Lung (tissue), 12 donors: ENCODE measurements around the gene DGKB. TPM values are rescaled to one million over a fixed set of nuclear protein-coding genes. Genes with fewer than 3 reads are reported as not detected.

Source experiments
- ATAC-seq: fragments of 200-7000 bp; cut with Tn5 transposase; one replicate; pipeline ENCODE4 v1.9.1; 2020; ENCODE audit warnings: moderate number of reproducible peaks; ENCODE audit not compliant: insufficient read depth, low FRiP score
- DNase-seq, 3 donors: peaks; one replicate each; pipeline ENCODE4 v3.0.0-alpha.2; 2013 to 2017
- H3K27ac ChIP-seq, 2 donors: one replicate each; pipeline ENCODE4 v1.5.1; 2013; ENCODE audit warnings: mild to moderate bottlenecking in 2 of 2, moderate library complexity in 2 of 2, control low read depth in 1 of 2, inconsistent platforms in 1 of 2, low read depth in 1 of 2, low read length in 1 of 2
- H3K27me3 ChIP-seq, 3 donors: one replicate each; pipeline ENCODE4 v1.5.1; 2013; ENCODE audit warnings: low read length in 2 of 3; ENCODE audit not compliant: control insufficient read depth in 3 of 3, insufficient read depth in 3 of 3
- H3K36me3 ChIP-seq, 4 donors: one replicate each; pipeline ENCODE4 v1.5.1; 2013; ENCODE audit warnings: low read length in 4 of 4, mild to moderate bottlenecking in 1 of 4, moderate library complexity in 1 of 4; ENCODE audit not compliant: control insufficient read depth in 4 of 4, insufficient read depth in 4 of 4
- H3K4me1 ChIP-seq, 5 donors: one replicate each; pipeline ENCODE4 v1.5.1; 2013; ENCODE audit warnings: low read length in 5 of 5, mild to moderate bottlenecking in 2 of 5, moderate library complexity in 1 of 5; ENCODE audit not compliant: control insufficient read depth in 5 of 5, insufficient read depth in 5 of 5
- H3K4me3 ChIP-seq: one replicate; pipeline ENCODE4 v1.5.1; 2013; ENCODE audit warnings: mild to moderate bottlenecking, control low read depth, moderate library complexity
- H3K9ac ChIP-seq, 2 donors: one replicate each; pipeline ENCODE4 v1.5.1; 2013; ENCODE audit warnings: low read length in 2 of 2, control low read depth in 1 of 2; ENCODE audit not compliant: insufficient read depth in 1 of 2
- H3K9me3 ChIP-seq, 4 donors: one replicate each; pipeline ENCODE4 v1.5.1; 2013; ENCODE audit warnings: low read length in 3 of 4, mild to moderate bottlenecking in 1 of 4, moderate library complexity in 1 of 4; ENCODE audit not compliant: control insufficient read depth in 4 of 4, insufficient read depth in 3 of 4
- WGBS, 2 donors: extraction: QIAGEN DNeasy Blood & Tissue Kit; methylation state at CpG; one replicate each; pipeline ENCODE4 v1.1.7; 2013; 5-methylcytosine and 5-hydroxymethylcytosine counted together
- polyA plus RNA-seq, 2 donors: library from polyadenylated mRNA; stranded (reverse); fragments of 200-250 nt; gene quantifications; one replicate each; pipeline ENCODE4 v1.2.1, GENCODE V29; 2013
- total RNA-seq, 2 donors: library from RNA; depleted of rRNA in 1 of 2; stranded (reverse); fragments of >200 nt in 1 of 2; gene quantifications; one replicate each; pipeline ENCODE4 v1.2.1, GENCODE V29; 2014 to 2021
- TF ChIP-seq, protein P1 (sequence below): IDR thresholded peaks from 2 replicates; pipeline ENCODE4 v1.5.1; 2012; ENCODE audit warnings: mild to moderate bottlenecking; ENCODE audit errors: control extremely low read depth, extremely low read depth
- donor health status: control.
- donor health status: control.
- donor health status: Bipolar disorder and iron deficiency.
- donor health status: healthy.
- donor health status: DM: yes; HTN: yes; CAD: no.

Gene DGKB
- total and polyA plus RNA-seq, 4 donors = under 0.01 to 0.57 (median 0.06) TPM; not detected in 1

DNA sequence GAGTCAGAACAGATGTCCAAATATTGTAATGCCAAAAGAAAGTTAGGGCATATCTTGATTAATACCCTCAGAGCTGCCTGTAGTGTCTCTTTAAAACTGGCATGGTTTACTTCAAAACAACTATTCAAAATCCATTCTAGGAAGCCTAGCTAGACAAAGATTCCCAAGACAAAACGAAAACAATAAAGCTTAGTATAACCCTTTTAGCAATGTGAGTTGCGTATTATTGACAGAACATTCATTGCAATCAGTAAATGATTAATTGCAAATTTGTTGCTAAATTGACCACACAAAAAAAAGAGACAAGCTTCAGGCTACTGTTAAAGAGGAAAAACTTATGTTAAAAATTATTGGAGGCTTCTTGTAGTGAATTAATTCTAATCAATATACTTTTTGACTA, 406.9 kb downstream of the DGKB start:
- Histone ChIP-seq H3K27me3 (no peaks in the 10 kb centered on the region), H3K27ac (no peak overlapping the region), H3K36me3 (no peaks in the 10 kb centered on the region), H3K9ac (no peak overlapping the region), H3K4me1 (no peaks in the 10 kb centered on the region), H3K9me3 (no peaks in the 10 kb centered on the region), H3K4me3 (no peak overlapping the region)
- no peak for ATAC-seq
- DNase-seq = no peak
- TF ChIP-seq, protein P1, sequence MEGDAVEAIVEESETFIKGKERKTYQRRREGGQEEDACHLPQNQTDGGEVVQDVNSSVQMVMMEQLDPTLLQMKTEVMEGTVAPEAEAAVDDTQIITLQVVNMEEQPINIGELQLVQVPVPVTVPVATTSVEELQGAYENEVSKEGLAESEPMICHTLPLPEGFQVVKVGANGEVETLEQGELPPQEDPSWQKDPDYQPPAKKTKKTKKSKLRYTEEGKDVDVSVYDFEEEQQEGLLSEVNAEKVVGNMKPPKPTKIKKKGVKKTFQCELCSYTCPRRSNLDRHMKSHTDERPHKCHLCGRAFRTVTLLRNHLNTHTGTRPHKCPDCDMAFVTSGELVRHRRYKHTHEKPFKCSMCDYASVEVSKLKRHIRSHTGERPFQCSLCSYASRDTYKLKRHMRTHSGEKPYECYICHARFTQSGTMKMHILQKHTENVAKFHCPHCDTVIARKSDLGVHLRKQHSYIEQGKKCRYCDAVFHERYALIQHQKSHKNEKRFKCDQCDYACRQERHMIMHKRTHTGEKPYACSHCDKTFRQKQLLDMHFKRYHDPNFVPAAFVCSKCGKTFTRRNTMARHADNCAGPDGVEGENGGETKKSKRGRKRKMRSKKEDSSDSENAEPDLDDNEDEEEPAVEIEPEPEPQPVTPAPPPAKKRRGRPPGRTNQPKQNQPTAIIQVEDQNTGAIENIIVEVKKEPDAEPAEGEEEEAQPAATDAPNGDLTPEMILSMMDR = no peak
- WGBS, 2 donors = 70 to 88% methylated on average over 2 of the region's 2 CpGs

DNA sequence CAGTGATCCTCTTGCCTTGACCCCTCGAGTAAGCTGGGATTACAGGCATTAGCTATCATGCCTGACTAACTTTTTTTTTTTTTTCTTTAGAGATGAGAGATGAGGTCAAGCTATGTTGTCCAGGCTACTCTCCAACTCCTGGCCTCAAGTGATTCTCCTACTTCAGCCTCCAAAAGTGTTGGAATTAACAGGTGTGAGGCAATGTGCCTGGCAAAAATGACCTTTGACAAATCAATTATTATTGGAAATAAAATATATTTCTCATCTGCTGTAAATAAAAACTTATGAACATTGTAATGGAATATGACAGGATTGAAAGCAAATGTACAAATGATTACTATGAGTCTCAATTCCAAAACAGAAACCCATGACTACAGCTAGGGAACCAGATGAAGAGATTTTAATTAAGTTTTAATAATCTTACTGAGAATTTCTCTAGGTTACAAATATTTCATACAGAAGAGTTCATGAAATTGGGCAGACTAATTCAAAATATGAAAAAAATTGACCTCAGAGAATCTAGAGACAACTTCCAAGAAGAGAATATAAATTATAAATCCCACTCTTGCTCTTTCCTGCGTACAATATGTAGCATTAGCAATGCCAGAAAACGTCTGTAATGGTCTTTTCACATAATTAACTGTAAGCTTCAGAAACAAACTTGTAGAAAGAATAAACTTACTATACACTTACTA, 414.7 kb downstream of the DGKB start:
- no peaks in the 10 kb centered on the region for H3K9me3 ChIP-seq
- H3K27me3 ChIP-seq = no peaks in the 10 kb centered on the region
- 49 to 69% methylated on average over 3 of the region's 3 CpGs for WGBS, 2 donors
- H3K4me3 ChIP-seq = no peak overlapping the region
- H3K27ac ChIP-seq = no peak overlapping the region
- ATAC-seq (no peak), DNase-seq (no peak)
- H3K4me1 ChIP-seq = no peaks in the 10 kb centered on the region
- no peaks in the 10 kb centered on the region for H3K36me3 ChIP-seq
- TF ChIP-seq, protein P1 = no peak
- H3K9ac ChIP-seq = no peak overlapping the region

DNA sequence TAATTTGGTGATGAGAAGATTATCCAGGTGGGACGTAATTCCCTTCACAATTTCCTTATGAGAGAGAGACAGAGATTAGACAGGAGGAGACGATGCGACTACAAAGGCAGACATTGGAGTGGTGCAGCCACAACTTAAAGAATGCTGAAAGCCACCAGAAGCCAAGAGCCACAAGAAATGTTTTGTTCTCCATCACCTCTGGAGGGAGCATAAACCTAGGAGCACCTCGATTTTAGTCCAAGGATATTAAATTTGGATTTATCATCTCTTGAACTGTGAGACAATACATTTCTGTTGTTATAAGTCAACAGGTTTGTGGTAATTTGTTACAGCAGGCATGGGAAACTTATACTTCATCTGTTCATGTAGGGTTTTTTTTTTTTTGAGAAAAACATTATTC, 418.9 kb downstream of the DGKB start:
- H3K36me3 ChIP-seq = no peaks in the 10 kb centered on the region
- no peaks in the 10 kb centered on the region for H3K27me3 ChIP-seq
- no peaks in the 10 kb centered on the region for H3K9me3 ChIP-seq
- TF ChIP-seq, protein P1 = no peak
- ATAC-seq (no peak), DNase-seq (no peak)
- H3K4me1 ChIP-seq = no peaks in the 10 kb centered on the region
- H3K27ac ChIP-seq = no peak overlapping the region
- H3K4me3 ChIP-seq = no peak overlapping the region
- no peak overlapping the region for H3K9ac ChIP-seq
- whole genome bisulfite sequencing, 2 donors = 77 to 82% methylated on average over 4 of the region's 4 CpGs

DNA sequence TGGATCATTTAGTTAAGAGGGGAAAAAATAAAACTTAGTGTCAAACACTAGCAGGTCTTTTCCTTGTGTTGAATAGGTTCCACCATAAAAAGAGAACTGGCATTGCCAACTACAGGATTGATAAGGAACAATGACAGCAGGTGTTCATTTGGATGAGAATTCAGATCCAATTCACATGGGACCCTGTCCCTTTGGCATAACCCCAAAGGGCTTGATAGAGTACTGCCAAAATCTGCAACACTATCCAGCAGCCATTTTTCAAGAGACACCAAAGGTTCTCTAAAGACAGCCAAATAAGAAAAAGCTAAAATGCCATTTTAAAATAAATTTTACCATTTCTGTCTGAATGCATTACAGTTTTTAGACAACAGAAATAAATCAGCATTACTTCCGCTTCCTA, 422.3 kb downstream of the DGKB start:
- Histone ChIP-seq H3K9me3 (no peaks in the 10 kb centered on the region), H3K4me3 (no peak overlapping the region), H3K4me1 (no peaks in the 10 kb centered on the region), H3K27ac (no peak overlapping the region), H3K36me3 (no peaks in the 10 kb centered on the region), H3K27me3 (no peaks in the 10 kb centered on the region), H3K9ac (no peak overlapping the region)
- no peak for DNase-seq
- no peak for ATAC-seq
- WGBS, 2 donors = 50 to 71% methylated on average over 1 of the region's 1 CpG
- TF ChIP-seq, protein P1 = no peak
